ENCODE results near the gene KCTD15.
A peak's percentile ranks its signal among the peaks of the same experiment; 100 is the strongest.
"Not testable (repeated sequence)": the region's sequence is repeated elsewhere in the genome, so short reads cannot be mapped to it uniquely, and the experiment has no call there.

The KCTD15 gene

DNA sequence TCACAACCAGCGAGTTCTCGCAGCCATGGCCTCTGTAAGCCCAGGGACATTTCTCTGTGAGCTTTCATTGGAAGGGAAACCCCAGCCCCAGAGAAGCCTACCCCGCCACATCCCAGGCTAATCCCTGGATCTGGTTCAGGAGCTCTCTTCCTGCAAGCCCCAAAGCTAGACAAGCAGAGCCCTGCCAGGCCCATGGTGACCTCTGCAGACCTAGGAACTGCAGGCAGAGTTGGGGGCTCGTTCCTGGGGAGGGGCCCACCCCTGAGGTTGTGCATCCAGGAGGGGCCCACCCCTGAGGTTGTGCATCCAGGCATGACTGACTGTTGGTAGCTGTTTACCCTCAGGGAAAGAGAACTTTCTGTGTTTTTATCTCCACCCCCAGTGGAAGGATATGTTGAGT, 21.7 kb downstream of the KCTD15 start:
- intact Hi-C loops (cut with DNase I; ENCODE audit: low total_unique reads), result no loop called here
- Histone ChIP-seq H3K27ac (no peak overlapping the region), H3K9me3 (no peaks in the 10 kb centered on the region), H3K4me1 (peaks cover 0 to 28% (median 21%) of the 10 kb centered on the region in 4 donors), H3K27me3 (no peaks in the 10 kb centered on the region), H3K36me3 (peaks cover 0 to 7% (median 7%) of the 10 kb centered on the region in 3 donors), H3K4me3 (no peak overlapping the region)
- DNase-seq, result peak in 1 of 2 donors; percentile 34
- TF ChIP-seq, protein P1, sequence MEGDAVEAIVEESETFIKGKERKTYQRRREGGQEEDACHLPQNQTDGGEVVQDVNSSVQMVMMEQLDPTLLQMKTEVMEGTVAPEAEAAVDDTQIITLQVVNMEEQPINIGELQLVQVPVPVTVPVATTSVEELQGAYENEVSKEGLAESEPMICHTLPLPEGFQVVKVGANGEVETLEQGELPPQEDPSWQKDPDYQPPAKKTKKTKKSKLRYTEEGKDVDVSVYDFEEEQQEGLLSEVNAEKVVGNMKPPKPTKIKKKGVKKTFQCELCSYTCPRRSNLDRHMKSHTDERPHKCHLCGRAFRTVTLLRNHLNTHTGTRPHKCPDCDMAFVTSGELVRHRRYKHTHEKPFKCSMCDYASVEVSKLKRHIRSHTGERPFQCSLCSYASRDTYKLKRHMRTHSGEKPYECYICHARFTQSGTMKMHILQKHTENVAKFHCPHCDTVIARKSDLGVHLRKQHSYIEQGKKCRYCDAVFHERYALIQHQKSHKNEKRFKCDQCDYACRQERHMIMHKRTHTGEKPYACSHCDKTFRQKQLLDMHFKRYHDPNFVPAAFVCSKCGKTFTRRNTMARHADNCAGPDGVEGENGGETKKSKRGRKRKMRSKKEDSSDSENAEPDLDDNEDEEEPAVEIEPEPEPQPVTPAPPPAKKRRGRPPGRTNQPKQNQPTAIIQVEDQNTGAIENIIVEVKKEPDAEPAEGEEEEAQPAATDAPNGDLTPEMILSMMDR (IDR thresholded peaks at IDR 0.05), result no peak

DNA sequence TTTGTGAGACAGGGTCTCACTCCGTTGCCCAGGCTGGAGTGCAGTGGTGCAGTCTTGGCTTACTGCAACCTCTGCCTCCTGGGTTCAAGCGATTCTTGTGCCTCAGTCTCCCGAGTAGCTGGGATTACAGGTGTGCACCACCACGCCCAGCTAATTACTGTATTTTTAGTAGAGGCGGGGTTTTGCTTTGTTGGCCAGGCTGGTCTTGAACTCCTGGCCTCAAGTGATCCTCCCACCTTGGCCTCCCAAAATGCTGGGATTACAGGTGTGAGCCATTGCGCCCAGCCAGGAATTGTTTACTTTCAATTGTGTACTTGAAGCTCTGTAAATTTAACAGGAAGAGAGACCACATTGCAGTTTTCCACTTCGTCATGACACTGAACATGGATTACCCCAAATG, 22.4 kb downstream of the KCTD15 start:
- H3K27me3 ChIP-seq; DNase-seq; H3K9me3 ChIP-seq; intact Hi-C loops (cut with DNase I; ENCODE audit: low total_unique reads); H3K36me3 ChIP-seq: not testable (repeated sequence)
- peak overlapping the region; percentile 84 to 85 for H3K27ac ChIP-seq
- H3K4me1 ChIP-seq, result peaks cover 0 to 28% (median 21%) of the 10 kb centered on the region in 4 donors
- peak overlapping the region in 1 of 2 donors; percentile 49 for H3K4me3 ChIP-seq

DNA sequence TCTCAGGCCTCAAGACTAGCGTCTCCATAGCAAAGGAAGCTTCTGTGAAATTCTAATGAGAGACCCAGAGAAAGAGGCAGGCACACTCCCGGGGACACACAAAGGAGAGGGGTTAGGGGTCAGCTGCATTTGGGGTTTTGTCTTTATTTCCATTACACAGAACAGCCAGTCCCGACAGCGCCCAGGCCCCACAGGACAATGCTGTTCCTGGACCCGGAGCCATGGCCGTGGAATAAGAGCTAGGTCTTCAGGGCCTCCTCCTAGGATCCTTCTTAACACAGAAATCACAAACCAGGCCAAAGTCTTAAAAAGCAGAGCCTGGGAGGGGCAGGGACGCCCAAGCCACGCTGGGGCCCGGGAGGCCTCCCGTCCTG, 22.8 kb downstream of the KCTD15 start:
- Histone ChIP-seq H3K27ac (peak overlapping the region; percentile 84 to 85), H3K4me1 (peaks cover 0 to 28% (median 21%) of the 10 kb centered on the region in 4 donors), H3K9me3 (no peaks in the 10 kb centered on the region), H3K36me3 (no peaks in the 10 kb centered on the region), H3K4me3 (peak overlapping the region; percentile 44 to 49), H3K27me3 (no peaks in the 10 kb centered on the region)
- intact Hi-C loops (cut with DNase I; ENCODE audit: low total_unique reads), result no loop called here
- no peak for DNase-seq
- TF ChIP-seq, protein P1 (IDR thresholded peaks at IDR 0.05), result no peak

DNA sequence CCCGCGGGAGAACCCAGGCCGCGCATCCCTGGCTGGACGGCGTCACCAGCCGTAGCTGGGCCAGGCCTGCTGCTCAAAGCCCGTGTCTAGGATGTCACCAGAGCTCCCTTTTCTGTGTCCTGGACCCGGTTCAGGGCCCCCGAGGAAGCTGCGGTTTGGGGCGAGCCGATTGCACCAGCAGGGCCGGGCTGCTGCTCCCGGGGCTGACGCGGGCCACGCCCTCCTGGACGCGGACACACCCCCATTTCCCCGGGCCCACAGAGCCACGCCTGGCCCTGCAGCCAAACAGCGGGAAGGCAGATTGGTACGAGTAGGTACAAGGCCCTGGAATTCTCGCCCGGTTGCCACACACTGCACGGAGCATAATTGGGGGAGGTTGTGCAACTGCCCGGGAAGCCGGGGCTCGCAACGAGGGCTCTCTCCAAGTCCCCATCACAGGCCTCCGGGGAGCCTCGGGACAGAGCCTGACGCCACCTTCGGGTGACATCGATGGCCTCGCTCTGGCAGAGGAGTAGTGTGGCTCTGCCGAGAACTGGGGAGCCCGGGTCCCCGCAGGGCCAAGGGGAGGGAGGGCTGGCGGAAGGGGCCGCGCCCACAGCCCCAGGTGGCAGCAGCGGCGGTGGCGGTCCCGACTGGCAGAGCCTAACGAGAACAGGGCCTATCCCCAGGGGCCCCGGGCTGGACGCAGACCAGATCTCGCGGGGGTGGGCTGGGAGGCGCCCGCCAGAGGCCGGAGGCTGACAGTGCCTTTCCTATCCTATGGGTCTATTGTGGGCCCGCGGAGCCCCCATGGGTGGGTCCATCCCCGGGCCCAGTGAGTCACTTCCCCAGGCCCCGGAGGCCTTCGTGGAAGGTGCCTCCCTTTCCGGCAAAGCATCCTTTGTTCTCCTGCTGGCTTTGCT, 23.5 kb downstream of the KCTD15 start:
- H3K36me3 ChIP-seq, result no peaks in the 10 kb centered on the region
- TF ChIP-seq, protein P1 (IDR thresholded peaks at IDR 0.05), result peak in 1 of 2 experiments; percentile 4
- H3K27ac ChIP-seq, result peak overlapping the region; percentile 84 to 85
- intact Hi-C loops (cut with DNase I; ENCODE audit: low total_unique reads), result no loop called here
- peak; percentile 79 to 92 for DNase-seq
- peak overlapping the region; percentile 44 to 49 for H3K4me3 ChIP-seq
- H3K4me1 ChIP-seq, result peaks cover 0 to 28% (median 21%) of the 10 kb centered on the region in 4 donors
- H3K9me3 ChIP-seq, result no peaks in the 10 kb centered on the region
- no peaks in the 10 kb centered on the region for H3K27me3 ChIP-seq

DNA sequence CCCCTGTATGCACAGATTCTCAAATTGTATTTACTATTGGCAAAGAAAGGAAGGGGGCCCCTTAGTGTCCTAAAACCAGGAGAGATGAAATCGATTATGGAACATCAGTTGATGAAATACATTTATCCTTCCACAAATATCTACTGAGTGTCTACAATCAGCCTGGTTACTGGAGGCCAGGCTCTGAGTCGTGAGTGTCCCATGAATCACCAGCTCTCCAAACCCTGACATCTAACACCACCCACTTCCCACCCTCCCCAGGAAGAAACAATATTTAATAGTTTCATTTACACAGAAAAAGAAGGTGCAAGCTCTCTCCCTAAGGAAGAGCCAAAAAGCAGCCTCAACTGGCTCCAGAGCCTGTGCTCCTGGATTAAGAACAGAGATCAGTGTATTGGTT, 25.2 kb downstream of the KCTD15 start:
- DNase-seq, result peak in 1 of 2 donors; percentile 6
- no peaks in the 10 kb centered on the region for H3K36me3 ChIP-seq
- no peak overlapping the region for H3K4me3 ChIP-seq
- no peaks in the 10 kb centered on the region for H3K9me3 ChIP-seq
- intact Hi-C loops (cut with DNase I; ENCODE audit: low total_unique reads), result no loop called here
- H3K27me3 ChIP-seq, result peaks cover 0 to 5% of the 10 kb centered on the region in 2 donors
- H3K27ac ChIP-seq, result no peak overlapping the region
- TF ChIP-seq, protein P1 (IDR thresholded peaks at IDR 0.05), result no peak
- peaks cover 0 to 21% (median 18%) of the 10 kb centered on the region in 4 donors for H3K4me1 ChIP-seq

DNA sequence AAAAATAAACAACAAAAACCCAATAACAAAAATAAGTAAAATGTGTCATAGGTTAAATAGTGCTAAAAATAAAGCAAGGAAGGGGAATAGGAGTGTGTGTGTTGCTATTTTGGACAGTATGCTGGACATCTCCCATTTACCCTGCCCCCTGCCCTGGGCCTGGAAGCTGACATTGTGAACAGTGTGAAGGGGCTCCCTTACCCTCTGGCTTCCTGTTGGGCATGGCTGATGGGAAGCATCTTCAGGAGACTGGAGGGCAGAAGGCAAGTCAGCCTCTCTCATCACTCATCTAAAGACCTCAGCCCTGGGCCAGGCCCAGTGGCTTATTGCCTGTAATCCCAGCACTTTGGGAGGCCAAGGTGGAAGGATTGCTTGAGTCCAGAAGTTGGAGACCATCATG, 26.7 kb downstream of the KCTD15 start:
- DNase-seq, result peak in 1 of 2 donors; percentile 33
- Histone ChIP-seq H3K4me3 (no peak overlapping the region), H3K27ac (no peak overlapping the region), H3K4me1 (peaks cover 0 to 21% (median 18%) of the 10 kb centered on the region in 4 donors), H3K9me3 (no peaks in the 10 kb centered on the region), H3K36me3 (no peaks in the 10 kb centered on the region), H3K27me3 (peaks cover 0 to 5% of the 10 kb centered on the region in 2 donors)
- TF ChIP-seq, protein P1 (IDR thresholded peaks at IDR 0.05), result no peak
- intact Hi-C loops (cut with DNase I; ENCODE audit: low total_unique reads), result no loop called here

Data from tibial artery (tissue), 4 donors.